Stimulated activated CD4-positive, alpha-beta T cell treated with anti-CD3 and anti-CD28 coated beads, Interleukin-4, amount 100 ng/mL, for 4 hours (primary cell): ENCODE results near the gene SPATS2L.

Experiments
- DNase-seq, 2 experiments: peaks; one replicate each; pipeline ENCODE4 v3.0.0-alpha.2; 2020

Gene SPATS2L

DNA sequence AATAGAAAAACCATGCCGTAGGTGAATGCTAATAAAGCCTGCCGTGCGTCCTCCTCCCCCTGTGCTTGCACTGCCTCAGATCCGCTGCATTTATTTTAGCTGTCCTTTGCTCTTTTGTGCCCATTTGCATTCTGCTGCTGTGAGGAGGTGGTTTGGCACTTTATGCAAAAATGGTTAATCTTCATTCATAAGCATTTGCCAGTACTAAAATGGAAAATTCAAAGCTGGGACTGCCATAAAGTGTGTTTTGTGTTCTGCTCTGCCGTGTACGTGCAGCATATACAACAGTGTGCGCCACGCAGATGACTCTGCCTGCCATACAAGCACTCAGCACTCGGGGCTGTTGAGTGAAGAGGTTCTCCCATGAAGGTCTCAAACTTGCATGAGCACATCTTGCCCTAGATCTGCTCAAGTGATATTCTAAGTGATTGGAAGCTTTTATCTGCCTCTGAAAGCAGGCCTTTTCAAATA lies 73.6 kb downstream of the SPATS2L start:
- no peak for DNase-seq

DNA sequence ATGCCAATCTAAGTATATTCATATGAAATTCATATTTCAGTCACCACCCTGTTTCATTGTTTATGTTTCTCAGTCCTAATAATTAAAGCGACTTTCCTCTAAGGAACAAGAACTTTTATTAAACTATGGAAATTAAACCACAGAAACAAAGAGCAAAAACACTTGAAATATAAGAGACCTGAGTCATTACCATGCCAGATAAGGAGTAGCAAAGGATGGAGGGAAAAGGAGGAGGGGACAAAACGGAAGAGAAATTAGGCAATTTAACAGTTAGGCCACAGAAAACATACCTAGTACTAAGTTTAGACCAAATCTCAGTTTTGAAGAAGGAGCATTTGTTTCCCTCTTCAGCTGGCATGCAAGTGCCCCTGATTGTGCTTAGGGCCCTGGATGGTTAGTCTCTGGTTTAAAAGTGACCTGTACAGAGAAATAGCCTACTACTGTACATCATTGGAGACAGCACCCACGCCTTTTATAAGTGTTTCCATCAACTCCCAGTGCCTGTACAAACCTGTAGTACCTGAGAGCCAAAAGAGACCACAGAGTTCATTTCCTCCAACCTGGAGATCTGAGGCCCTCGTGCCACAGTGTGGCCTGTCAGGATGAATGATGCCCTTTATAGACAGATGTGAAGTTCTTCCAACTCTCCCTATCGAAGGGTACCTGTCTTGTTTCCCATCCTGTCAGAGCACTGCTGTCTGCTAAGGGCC lies 74.5 kb downstream of the SPATS2L start:
- no peak for DNase-seq

DNA sequence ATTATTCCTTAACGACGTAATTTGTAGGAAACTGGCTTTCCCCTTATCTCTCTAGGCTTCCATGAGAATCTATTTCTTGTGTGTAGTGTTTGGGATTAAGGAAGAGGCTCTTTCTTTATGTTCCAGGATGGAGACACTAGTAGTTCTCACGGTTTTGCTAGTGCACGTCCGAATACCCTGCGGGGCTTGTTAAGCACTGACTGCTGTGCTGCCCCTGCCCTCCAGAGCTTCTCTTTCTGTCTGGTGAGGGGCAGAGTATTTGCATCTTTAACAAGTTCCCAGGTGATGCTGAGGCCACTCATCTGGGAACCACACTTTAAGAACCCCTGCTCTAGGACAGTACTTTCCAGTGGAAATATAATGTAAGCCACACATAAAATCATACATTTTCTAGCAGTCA lies 76.4 kb downstream of the SPATS2L start:
- no peak for DNase-seq

DNA sequence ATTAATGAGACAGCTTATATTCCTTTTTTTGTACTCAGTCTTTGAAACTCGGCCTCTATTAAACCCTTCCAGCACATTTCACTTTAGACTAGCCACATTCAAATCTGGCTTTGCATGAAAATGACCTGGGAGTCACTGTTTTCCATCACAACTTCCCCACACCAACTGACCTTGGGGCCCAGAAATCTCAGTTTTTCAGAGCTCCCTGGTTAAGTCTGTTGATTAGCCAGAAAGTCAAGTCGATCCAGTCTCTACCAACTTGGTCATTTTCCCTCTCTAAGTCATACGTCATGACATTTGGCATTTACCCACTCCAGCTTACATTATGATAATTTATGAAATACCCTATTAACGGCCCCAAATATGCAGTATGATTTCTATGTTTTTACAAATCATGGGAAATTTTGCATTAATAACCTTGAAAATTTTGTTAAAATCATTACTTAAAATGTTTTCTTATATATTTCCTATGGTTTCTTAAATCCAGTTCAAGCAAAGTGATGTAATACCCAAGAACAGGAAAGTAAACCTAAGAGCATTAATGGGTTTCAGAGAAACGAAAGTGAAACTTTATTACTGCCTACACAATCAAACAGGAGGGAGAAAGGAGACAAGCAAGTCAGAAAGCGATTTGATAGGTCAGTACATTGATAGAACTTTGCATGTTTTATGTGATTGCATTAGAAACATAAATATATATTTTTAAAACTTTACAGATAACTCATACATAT lies 77.1 kb downstream of the SPATS2L start:
- no peak for DNase-seq

DNA sequence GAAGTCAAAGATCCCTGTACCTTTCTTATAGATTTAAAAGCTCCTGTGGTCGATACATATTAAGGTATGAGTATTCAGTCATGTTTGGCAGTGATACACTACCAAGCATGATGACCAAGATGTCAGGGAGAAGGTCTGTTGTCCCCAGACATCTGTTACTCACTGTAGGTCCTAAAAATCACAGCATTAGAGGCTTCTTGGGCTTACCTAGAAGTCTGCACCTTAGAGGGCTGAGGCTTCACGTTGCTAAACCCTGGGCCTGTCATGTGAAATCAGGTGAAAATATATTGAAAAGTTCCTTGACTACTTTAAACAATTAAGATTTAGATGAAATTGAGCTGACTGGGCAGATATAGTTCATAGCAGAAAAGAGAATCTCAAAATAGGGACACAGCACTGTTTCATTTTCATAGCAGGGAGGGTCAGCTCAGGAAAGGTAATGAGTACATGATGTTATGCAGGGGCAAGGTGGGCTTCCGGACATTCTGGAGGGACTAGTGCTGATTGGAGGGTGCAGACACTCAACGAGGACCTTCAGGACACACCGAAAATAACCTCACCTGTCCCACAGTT lies 78.7 kb downstream of the SPATS2L start:
- DNase-seq = no peak

DNA sequence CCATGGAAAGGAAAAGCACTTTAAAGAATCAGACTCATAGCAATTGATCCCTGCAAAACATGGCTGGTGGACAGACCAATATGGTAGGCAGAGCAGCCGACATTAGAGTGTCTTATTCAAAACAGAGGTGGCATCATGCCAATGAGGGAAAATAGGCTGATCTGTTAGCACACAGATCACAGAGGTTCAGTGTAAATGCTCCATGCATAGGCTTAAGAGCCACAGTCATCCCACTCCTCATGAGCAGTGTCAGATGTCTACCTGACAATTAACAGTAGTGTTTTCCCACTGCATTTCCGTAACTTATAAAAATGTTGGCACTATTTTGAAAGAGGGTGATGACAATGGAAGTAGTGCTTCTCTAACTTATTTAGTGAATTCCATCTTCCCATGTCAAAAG lies 86.7 kb downstream of the SPATS2L start:
- DNase-seq = no peak

DNA sequence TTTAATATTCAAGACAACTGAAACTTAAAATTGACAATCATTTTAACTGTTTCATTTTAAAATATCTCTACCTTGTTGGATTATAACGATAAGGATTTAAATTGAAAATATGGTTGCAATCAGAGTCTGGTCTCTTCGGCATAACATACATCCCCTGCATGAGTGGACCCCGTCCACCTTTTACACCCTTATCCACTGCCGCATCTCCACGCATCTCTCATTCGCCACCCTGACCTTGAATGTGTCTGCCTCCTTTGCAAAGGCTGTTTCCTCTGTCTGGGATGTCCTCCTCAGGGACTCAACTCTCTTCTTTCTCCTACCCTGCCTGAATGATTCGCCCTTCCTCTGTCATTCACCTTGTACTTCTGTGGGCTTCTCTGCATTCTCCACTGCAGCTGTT lies 87.6 kb downstream of the SPATS2L start:
- DNase-seq = no peak

DNA sequence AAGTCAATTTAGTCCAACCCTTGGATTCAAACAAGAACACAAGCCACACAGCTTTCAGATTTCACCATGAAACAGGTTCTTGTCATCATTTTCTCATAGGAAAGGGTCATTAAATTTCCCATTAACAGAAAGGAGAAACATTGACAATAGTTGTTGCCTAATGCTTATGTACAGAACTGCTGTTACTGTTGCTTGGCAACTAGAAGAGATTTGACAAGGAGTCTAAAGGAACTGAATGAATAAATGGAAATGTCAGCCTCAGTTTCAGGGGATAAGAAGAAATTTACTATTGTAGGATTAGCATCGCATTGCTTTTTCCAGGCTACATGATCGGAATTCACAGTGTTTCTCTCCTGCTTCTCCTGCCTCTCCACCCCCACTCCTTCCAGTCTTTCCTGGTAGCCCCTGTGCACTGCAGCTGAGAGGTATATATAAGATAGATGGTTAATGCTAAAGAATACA lies 90.3 kb downstream of the SPATS2L start:
- no peak for DNase-seq

DNA sequence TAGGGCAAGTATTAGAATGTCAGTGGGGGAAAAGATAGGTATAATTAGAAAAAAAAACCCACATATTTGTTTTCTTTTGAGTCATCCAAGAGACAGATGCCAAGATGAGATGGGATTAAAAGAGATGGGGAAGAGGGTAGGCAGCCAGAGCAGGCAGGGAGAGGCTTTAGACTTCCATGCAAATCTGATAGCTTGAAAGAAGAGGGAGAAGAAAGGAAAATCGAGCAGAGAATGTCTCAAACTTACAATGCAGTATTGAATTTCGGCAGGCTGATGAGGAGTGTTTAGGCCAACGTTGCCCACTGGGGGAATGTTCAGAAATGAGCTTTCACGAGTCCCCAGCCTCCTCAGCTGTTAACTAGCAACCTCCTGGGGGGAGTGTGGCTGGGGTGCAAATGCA lies 91.3 kb downstream of the SPATS2L start:
- no peak for DNase-seq

DNA sequence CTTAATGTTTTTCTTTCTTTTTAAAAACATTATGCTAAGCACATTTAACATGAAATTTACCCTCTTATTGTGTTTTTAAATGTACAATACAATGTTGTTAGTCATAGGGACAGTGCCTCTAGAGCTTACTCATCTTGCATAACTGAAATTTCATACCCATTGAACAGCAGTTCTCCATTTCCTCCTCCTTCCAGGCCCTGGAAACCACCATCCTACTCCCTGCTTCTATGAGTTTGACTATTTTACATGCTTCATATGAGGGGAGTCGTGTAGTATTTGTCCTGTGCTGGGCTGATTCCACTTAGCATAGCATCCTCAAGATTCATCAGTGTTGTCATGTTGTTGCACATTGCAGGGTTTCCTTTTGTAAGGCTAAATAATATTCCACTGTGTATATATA lies 92.6 kb downstream of the SPATS2L start:
- DNase-seq = no peak

DNA sequence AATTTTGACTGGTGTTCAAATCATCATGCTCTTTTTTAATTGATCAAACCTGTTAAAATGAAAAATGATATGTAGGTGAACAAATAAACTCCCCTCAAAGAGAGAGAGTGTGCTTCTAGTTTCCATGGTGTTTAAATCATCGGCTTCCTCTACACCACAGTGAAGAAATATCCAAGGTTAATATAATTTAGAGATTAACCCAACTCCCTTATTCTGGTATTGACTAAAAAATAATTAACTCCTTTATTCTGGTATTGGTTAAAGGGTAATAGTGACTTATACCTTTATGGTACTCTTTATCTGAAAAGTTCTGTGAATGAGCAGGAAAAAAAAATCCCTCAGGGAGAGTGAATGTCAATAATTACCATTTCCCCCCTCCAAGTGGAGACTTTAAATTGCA lies 93.1 kb downstream of the SPATS2L start:
- no peak for DNase-seq

DNA sequence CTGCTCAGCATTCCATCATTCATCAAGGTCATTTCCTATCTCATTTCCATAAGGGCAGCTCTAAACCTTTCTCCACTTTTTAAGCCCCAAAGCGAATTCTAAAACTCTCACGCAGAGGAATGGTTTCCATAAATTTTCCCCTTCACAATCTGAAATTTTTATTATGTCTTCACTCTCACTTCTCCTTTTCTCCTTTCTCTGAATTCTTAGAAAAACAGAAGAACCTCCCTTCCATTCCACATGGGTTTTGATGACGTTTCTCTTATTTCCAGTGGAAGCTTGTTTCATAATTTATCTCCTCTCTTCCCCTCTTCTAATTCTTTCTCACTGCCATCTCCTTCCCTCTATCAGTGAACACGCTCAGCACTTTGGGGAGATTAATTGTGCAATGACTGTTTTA lies 97.3 kb downstream of the SPATS2L start:
- DNase-seq = no peak

DNA sequence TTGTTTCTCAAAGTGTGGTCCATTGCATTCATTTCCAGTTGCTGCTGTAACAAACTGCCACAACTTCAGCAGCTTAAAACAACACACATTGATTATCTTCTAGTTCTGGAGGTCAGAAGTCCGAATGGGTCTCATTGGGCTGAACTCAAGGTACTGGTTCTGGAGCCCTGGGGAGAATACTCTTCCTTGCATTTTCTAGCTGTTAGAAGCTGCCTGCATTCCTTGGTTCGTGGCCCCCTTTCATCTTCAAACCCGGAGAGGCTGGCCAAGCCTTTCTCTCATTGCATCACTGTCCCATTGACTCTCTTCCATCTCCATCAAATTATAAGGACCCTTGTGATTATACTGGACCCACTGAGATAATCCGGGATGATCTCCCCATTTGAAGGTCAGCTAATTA lies 98.1 kb downstream of the SPATS2L start:
- DNase-seq = no peak

DNA sequence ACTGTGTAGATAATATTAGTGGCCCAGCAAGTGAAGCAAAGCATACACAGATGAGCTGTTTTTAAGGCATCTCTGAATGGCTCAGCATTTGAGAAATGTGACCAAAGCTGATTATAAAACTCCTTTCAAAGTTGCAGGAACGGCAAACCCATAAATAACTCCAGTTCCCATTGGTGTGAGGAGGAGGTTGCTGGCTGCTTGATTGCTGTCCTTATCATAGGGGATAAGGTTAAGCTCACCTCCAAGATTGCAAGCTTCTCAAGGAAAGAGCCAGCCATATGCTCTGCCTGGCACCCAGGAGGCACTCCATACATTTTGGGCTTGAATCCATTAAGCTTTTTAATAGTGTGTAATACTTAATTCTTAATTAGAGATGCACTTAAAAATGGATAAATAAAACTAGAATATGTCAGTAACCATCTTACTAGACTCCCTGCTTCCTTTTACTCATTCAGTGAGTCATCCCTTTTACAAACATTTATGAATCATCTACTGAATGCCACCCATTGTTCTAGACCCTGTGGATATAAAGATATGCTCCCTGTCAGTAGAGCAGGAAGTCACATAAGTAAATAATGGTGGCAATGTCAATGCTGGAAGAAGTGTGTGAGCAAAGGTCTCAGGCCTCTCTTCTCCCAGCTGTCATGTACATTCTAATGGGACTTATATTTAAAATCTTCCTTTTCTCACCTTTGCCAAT lies 99.3 kb downstream of the SPATS2L start:
- DNase-seq = no peak

DNA sequence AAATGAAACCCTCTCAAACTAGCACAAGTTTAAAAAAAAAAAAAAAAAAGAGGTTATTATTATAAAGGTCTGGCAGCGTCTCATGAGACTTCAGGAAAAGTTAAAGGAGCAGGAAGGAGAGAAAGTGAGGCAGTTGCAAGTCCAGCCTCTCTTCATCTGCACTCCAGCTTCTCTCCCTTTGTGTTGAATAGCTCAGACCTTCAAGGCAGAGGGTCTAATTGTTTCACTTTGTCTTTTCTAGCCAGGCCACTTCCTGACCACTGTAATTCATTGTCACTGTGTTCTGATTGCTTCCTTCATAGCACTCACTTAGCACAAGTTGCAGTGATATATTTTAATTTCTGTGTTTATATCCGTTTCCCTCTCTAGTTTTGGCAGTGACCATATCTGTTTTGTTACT lies 99.9 kb downstream of the SPATS2L start:
- no peak for DNase-seq

DNA sequence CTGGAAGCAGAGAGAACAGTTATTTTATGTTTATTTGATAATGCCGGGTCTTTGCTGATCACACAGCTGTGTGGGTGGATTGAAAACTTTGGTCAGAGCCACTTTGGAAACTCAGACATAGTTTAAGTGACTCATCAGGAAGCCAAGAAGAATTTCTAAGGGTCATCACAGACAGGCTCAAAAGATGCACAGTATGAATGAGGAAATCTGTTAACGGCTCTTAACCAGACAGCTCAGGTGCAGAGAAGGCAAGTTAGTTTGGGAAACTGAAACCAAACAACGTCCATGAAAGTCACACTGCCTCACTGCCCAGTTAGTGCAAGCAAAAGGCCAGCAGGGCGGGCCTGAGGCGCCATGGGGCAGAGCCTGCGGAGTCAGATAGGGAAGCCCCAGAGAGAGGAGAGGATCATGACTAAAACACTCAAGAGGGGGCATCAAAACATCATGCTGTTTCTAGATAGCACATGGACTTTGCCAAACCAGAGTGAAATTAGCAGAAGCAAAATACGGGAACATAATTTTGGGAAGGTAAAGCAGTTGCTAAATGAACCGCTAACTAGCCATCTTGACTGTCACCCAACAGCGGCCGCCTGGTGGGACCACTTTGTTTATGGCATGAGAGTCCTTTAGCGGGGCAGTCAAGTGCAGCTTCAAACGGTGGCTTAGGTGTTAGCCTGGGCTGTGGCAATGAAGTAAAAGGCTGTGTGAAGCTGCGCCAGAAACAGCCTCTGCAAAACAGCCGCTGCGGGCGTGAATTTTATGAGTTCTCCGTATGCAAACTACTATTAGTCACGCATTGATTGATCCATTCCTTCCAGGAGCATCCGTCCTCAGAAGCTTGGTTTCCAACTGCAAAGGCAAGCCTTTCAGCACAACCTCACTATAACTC lies 102.2 kb downstream of the SPATS2L start:
- no peak for DNase-seq

DNA sequence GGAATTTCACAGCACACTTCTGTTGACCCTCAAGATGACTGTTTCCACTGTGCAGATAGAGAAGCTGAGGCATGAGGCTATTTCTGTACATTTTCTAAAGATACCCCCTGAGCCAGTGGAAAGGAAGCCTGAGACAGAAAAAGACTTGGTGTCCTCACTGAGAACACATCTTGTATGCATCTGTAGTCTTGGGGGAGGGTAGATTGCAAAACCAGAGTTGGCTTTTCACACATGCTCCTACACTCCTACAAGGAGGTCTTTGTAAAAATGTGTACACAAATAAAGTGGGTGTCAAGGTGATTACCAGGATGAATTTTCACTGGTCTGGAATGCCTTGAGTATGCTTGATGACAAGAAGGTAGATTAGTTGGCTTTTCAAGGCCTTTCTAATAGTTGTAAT lies 105.3 kb downstream of the SPATS2L start:
- no peak for DNase-seq

DNA sequence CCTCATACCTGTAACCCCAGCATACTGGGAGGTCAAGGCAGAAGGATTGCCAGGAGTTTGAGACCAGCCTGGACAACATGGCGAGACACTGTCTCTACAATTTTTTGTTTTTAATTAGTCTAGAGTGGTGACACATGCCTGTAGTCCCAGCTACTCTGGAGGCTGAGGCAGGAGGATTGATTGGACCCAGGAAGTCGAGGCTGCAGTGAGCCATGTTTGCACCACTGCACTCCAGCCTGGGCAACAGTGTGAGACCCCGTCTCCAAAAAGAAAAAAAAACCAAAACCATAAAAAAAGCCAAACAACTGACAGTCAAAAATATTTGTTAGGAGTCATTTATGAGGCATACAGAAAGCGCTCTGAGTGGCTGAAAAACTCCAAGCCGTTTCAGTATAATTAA lies 107.9 kb downstream of the SPATS2L start:
- DNase-seq = no peak

DNA sequence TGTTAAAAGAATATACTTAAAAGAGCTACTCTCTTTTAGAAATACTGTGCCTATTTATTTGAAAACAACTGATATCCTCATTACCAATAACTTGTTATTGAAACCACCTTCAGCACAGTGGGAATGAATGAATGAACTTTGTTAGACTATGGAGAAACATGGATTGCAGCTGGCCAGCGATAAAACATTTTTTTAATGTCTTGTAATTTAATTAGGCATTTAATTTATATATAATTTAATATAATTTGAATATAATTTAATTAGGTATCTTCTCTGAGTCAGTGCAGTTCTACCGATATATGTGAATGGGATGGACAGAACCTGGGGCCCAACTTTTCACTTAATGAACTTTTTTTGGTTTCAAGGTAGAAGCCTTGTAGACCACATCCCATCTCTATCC lies 109.0 kb downstream of the SPATS2L start:
- no peak for DNase-seq

DNA sequence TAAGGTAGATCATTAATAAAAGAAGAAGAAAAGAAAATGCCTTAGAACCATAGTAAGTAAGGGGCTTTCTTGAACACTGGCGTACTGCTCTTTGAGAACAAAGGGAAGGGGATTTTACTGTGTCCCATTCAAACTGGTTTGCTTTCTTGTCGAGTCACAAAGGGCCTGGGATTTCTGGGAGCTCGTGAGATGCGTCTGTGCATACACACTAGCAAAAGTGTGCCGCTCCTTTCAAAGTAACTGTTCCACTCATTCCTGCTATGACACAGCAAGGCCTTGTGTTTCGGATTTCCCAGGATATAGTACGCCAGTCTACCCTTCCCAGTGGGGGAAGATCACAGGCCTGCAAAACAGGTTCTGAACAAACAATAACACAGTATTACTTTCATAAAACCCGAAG lies 110.4 kb downstream of the SPATS2L start:
- DNase-seq = no peak

DNA sequence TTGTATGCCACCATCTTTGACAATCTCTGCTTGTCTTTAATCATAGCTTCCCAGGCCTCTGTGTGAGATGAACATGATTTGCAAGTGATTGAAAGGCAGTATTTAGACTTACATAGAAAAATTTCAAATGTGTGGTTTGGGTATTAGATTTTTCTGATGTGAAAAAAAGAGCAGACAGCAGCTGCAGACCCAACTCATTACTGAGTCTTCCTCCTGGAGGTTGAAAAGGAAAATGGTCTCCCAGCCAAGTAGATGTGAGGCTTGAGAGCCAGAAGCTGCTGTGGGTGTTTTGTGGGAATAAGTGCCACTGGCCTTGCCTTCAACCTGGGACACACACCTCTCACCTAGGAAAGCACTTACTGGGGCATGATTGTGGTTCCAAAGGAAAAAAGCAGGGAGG lies 110.9 kb downstream of the SPATS2L start:
- no peak for DNase-seq

DNA sequence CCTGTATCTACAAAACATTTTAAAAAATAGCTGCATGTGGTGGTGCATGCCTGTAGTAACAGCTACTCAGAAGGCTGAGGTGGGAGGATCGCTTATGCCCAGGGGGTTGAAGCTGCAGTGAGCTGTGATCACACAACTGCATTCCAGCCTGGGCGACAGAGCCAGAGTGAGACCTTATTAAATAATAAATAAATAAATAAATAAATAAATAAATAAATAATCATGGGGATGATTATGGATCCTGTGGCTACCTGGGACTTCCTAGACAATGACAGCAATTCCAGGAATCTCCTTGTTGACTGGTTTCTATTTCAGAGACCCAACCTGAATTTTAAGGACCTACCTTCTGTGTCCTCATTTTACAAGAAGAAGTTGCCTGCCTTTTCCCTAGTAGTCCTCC lies 111.9 kb downstream of the SPATS2L start:
- no peak for DNase-seq

DNA sequence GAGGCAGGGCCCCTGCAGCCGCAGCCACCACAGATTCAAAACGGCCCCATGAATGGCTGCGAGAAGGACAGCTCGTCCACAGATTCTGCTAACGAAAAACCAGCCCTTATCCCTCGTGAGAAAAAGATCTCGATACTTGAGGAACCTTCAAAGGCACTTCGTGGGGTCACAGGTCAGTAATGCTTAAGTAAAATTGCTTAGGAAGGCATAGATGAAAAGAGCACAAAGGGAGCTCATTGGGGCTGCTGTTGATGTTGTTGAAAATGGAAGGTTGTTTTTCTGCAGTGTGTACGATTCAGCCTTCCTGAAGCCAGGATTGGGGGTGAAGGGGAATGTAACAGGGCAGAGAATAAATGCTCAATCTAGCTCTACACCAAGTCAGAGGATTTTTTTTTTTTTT lies 112.8 kb downstream of the SPATS2L start:
- DNase-seq = no peak
